ENCODE data around the gene GPC1.

Gene GPC1

DNA sequence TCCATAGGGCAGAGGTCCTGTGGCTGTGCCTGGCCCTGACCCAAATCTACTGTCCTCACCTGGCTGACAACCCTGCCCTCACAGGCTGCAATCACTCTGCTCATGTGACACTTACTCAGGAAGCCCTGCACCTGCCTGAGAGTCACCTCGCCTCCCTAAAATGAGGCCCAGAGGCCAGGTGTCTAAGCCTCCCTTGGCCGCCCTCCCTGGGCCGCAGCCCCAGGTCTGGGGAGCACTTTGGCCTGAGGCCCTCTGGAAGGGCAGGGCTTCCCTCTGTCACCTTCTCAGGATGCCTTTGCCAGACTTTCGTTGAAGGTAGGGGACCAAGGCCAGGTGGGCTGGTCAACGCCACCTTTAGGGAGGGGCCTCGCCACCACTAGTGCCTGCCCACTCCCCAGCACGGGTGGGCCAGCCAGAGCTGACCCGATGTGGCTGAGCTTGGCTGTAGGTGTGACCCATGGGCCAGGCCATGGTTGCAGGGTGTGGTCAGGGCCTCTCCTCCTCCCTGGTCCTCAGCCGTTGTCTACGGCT lies 6.1 kb upstream of the GPC1 start:
- DNase-seq (ENCODE audit: insufficient read length, low spot score) (no peak), FAIRE-seq (no peak)
- TF ChIP-seq, protein P1, sequence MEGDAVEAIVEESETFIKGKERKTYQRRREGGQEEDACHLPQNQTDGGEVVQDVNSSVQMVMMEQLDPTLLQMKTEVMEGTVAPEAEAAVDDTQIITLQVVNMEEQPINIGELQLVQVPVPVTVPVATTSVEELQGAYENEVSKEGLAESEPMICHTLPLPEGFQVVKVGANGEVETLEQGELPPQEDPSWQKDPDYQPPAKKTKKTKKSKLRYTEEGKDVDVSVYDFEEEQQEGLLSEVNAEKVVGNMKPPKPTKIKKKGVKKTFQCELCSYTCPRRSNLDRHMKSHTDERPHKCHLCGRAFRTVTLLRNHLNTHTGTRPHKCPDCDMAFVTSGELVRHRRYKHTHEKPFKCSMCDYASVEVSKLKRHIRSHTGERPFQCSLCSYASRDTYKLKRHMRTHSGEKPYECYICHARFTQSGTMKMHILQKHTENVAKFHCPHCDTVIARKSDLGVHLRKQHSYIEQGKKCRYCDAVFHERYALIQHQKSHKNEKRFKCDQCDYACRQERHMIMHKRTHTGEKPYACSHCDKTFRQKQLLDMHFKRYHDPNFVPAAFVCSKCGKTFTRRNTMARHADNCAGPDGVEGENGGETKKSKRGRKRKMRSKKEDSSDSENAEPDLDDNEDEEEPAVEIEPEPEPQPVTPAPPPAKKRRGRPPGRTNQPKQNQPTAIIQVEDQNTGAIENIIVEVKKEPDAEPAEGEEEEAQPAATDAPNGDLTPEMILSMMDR (IDR thresholded peaks at IDR 0.05; ENCODE audit: insufficient read depth, missing control alignments), result no peak

DNA sequence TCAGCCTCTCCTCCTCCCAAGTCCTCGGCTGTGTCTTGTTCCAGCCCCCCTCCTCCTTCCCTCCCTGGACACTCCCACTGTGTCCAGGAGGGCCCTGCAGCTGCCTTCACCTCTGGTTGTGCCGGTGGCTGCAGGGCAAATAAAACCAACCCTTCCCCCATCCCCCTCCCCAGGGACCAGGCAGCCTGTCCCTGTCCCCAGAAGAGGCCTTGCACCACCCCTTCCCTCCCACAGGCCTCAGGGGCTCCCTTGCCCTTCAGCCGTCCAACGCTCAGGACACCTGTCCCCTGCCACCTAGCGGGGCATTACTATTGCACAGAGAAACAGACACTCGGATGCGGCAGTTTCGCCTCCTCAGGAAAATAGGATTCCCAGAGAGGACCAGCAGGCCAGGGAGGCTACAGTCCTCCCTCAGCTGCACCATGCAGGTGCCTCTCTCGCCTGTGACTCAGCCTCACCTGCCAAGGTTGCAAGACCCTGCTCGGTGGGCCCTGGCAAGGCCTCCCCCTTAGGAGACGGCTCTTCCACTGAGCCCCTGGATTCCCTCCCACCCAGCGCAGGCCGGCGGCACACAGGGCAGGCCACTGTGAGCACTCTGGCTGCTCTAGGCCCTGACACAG lies 5.5 kb upstream of the GPC1 start:
- TF ChIP-seq, protein P1 (IDR thresholded peaks at IDR 0.05; ENCODE audit: insufficient read depth, missing control alignments), result no peak

DNA sequence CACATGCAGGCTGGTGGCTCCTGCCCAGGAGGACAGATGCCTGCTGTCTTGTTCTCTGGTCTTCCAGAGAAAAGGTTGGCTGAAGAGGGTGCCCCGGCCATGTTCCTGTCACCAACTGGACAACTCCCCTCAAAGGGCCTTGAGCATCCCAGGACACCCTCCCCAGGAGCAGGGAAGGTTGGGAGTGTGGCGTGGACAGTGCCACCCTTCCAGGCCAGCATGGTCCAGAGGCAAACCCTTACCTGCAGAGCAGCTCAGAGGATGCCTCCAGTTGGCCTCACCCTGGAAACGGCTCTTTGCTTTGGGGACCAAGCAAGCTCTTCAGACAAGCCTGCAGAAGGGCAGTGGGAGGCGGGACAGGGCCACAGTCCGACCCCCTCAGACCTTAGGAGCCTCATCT lies 4.9 kb upstream of the GPC1 start:
- no peak for DNase-seq (ENCODE audit: insufficient read length, low spot score)
- TF ChIP-seq, protein P1 (IDR thresholded peaks at IDR 0.05; ENCODE audit: insufficient read depth, missing control alignments), result no peak
- FAIRE-seq, result no peak

More for the DNA sequence above, 5.5 kb upstream of the GPC1 start:
- no peak for DNase-seq (ENCODE audit: insufficient read length, low spot score)
- FAIRE-seq, result no peak

DNA sequence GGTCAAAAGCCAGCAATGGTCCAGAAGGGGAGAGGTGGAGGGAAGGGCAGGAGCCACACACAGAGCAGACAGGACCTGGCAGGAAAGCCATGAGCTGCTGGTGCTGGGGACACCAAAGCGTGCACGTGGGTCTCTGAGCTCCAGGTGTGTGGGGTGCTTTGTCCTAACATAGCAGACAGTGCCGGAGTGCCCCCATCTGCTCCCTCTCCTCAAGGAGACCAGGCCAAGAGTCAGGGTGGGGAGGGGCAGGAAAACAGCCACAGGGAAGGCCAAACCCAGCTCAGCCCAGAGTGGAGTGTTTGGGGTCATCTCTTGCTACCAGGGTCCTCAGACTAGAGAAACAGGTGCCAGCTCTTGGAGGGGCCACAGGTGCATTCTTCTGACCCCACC lies 4.2 kb upstream of the GPC1 start:
- DNase-seq (ENCODE audit: insufficient read length, low spot score), result no peak
- TF ChIP-seq, protein P1 (IDR thresholded peaks at IDR 0.05; ENCODE audit: insufficient read depth, missing control alignments), result no peak
- no peak for FAIRE-seq

DNA sequence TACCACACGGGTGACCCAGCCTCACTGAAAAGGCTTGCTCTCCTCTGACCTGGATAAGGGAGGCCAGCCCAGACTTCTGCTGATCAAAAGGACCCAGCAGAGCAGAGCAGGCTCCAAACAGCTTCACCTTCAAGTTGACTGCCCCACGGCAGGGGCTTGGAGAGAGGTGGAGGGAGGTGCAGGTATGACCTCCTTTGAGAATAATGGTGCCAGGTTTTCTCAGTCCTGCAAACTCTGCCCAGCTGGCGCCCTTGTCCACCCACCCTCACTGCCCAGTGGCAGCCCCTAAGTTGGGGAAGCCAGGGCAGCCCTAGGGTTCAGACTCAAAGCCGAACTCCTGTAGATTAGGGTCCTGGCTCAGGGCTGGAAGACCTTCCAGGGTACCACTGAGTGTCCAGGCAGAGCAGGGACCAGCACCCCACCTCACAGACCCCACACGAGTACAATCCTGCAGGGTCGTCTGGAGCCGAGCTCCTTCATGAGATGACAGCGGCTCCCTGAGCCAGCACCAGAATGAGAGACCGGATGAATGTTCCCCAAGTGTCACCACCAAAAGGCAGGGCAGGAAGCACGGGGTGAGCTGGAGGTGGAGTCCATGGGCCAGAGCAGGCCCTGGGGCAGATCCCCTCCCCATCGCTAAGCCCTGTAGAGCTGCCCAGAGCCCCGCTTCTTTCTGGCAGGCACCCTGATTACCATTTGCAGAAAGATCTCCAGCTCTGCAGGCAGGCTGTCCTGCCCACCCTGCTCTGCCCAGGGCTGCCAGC lies 3.6 kb upstream of the GPC1 start:
- no peak for DNase-seq (ENCODE audit: insufficient read length, low spot score)
- TF ChIP-seq, protein P1 (IDR thresholded peaks at IDR 0.05; ENCODE audit: insufficient read depth, missing control alignments), result no peak
- FAIRE-seq, result no peak

DNA sequence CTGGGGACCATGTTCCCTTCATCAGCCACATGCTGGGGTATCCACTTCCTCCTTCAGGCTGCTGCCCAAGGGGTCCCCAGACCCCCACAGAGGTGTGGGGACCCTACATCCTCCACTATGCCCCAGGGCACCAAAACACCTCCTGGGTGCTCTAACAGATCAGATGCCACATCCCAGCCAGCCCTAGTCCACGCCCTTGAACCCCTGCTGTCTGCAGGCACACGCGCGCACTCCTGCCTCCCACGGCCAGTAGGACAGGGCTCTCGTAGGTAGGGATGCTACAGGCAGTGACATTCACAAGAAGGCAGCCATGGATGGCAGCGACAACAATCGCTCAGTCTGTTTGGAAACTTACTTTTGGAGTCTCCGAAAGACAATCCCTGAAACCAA lies 3.0 kb upstream of the GPC1 start:
- FAIRE-seq (no peak), DNase-seq (ENCODE audit: insufficient read length, low spot score) (no peak)
- TF ChIP-seq, protein P1 (IDR thresholded peaks at IDR 0.05; ENCODE audit: insufficient read depth, missing control alignments), result no peak

All from D721Med (cell line).